ENCODE results near the gene DPYD.

DPYD gene

DNA sequence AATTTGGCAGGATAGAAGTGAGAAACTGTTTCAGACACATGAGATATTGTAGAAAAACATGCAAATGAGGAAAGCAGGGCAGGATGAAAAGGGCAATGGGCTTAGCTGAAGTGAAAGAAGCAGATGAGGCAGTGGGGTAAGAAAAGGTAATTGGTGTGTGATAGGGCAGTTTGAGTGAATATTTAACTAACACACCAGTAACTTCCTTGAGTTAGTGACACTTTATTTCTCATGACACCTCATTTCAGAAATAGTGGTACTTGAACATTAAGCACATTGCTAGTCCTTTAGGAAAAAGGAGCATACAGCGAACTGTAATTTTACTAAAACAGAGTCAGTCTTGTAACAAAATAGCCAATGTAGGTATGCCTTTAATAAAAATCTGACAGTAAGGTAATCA lies 415.0 kb downstream of the DPYD start:
- TF ChIP-seq, protein P1, sequence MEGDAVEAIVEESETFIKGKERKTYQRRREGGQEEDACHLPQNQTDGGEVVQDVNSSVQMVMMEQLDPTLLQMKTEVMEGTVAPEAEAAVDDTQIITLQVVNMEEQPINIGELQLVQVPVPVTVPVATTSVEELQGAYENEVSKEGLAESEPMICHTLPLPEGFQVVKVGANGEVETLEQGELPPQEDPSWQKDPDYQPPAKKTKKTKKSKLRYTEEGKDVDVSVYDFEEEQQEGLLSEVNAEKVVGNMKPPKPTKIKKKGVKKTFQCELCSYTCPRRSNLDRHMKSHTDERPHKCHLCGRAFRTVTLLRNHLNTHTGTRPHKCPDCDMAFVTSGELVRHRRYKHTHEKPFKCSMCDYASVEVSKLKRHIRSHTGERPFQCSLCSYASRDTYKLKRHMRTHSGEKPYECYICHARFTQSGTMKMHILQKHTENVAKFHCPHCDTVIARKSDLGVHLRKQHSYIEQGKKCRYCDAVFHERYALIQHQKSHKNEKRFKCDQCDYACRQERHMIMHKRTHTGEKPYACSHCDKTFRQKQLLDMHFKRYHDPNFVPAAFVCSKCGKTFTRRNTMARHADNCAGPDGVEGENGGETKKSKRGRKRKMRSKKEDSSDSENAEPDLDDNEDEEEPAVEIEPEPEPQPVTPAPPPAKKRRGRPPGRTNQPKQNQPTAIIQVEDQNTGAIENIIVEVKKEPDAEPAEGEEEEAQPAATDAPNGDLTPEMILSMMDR (IDR thresholded peaks at IDR 0.05; ENCODE audit: low read depth, low read length) = no peak
- H3K4me3 ChIP-seq (ENCODE audit: low read depth, low read length) = no peak overlapping the region
- in situ Hi-C loops (cut with HindIII; ENCODE audit: low sequenced_read_pairs) = no loop called here

DNA sequence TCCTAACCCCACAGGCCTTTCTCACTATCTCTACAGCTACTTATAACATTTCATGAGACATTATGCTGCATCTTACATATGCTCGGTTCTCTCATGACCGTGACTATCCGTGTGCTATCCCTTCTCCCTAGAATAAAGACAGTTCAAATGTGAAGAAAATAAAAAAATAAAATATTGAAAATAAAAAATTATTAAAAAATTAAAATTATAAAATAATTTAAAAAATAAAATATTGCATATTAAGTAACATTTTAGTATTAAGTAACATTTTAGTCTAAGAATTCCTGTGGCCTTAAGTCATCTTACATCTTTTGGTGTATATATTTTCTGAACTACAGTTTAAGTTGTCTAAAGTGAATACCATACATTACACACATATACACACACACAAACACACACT lies 415.5 kb downstream of the DPYD start:
- TF ChIP-seq, protein P1 (IDR thresholded peaks at IDR 0.05; ENCODE audit: low read depth, low read length) = no peak
- H3K4me3 ChIP-seq (ENCODE audit: low read depth, low read length) = no peak overlapping the region
- DNase-seq (ENCODE audit: low read depth, low spot score) = no peak
- in situ Hi-C loops (cut with HindIII; ENCODE audit: low sequenced_read_pairs) = no loop called here

More for the DNA sequence above, 415.0 kb downstream of the DPYD start:
- no peak for DNase-seq (ENCODE audit: low read depth, low spot score)

DNA sequence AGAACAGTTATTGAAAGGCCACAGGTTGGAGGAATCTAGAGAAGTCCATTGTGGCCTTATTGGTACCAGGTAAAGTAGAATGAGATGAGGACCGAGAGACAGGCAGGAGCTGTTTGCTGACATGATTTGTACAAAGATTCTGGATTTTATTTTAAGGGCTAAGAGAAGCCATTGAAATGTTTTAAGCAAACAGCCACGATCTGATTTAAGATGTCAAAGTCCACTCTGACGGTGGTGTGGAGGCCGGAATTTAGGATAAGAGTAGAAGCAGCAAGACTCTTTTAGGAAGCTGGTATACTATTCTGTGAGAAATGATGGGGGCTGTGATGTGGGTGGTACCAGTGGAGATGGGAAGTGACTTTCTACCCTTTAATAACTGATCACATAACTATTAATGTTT lies 418.5 kb downstream of the DPYD start:
- in situ Hi-C loops (cut with HindIII; ENCODE audit: low sequenced_read_pairs) = no loop called here
- TF ChIP-seq, protein P1 (IDR thresholded peaks at IDR 0.05; ENCODE audit: low read depth, low read length) = no peak
- no peak for DNase-seq (ENCODE audit: low read depth, low spot score)
- no peak overlapping the region for H3K4me3 ChIP-seq (ENCODE audit: low read depth, low read length)

GRCh38 chr1:97501628-97502027 lies 419.2 kb downstream of the DPYD start:
- DNase-seq (ENCODE audit: low read depth, low spot score) = no peak
- TF ChIP-seq, protein P1 (IDR thresholded peaks at IDR 0.05; ENCODE audit: low read depth, low read length) = no peak
- in situ Hi-C loops (cut with HindIII; ENCODE audit: low sequenced_read_pairs) = no loop called here
- no peak overlapping the region for H3K4me3 ChIP-seq (ENCODE audit: low read depth, low read length)

GRCh38 chr1:97500760-97501159 lies 420.1 kb downstream of the DPYD start:
- in situ Hi-C loops (cut with HindIII; ENCODE audit: low sequenced_read_pairs) = no loop called here
- H3K4me3 ChIP-seq (ENCODE audit: low read depth, low read length) = no peak overlapping the region
- DNase-seq (ENCODE audit: low read depth, low spot score) = no peak
- TF ChIP-seq, protein P1 (IDR thresholded peaks at IDR 0.05; ENCODE audit: low read depth, low read length) = no peak

DNA sequence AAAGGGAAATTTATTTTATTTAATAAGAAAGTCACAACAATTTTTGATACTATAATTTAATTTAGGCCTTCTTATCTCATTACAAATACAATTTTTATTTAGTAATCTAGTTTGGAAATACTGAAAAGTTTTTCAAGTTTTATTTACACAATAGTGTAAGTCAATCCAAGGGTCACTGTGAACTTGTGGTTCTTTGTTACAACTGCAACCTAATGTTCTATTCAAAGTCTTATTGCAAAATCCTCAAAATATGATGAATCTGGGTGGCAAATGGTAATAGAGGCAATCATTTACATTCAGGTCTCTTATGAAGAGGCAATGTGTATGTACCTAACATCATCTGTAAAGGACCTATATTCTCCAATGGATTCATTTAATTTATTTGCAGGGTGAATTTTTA lies 421.2 kb downstream of the DPYD start:
- in situ Hi-C loops (cut with HindIII; ENCODE audit: low sequenced_read_pairs) = no loop called here
- TF ChIP-seq, protein P1 (IDR thresholded peaks at IDR 0.05; ENCODE audit: low read depth, low read length) = no peak
- no peak overlapping the region for H3K4me3 ChIP-seq (ENCODE audit: low read depth, low read length)
- DNase-seq (ENCODE audit: low read depth, low spot score) = no peak

DNA sequence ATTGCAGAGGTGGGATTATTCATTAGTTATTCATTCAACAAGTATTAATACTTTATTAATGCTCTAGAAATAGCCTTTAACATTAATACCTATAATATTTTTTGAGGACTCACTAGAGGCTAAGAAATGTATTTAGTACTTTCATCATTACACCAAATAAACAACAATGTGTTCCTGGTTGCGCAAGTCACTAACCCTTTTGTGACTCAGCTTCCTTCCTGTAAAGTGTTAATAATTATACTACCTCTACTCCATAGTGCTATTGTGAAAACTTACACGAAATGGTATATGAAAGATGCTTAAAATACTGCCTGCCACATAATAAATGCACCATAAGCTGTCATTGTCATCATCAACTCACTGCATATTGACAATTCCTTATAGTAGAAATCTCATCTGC lies 431.0 kb downstream of the DPYD start:
- no peak overlapping the region for H3K4me3 ChIP-seq (ENCODE audit: low read depth, low read length)
- DNase-seq (ENCODE audit: low read depth, low spot score) = peak; percentile 12
- TF ChIP-seq, protein P1 (IDR thresholded peaks at IDR 0.05; ENCODE audit: low read depth, low read length) = no peak
- in situ Hi-C loops (cut with HindIII; ENCODE audit: low sequenced_read_pairs) = no loop called here
